ENCODE data around the gene RAB11FIP3.

DNA sequence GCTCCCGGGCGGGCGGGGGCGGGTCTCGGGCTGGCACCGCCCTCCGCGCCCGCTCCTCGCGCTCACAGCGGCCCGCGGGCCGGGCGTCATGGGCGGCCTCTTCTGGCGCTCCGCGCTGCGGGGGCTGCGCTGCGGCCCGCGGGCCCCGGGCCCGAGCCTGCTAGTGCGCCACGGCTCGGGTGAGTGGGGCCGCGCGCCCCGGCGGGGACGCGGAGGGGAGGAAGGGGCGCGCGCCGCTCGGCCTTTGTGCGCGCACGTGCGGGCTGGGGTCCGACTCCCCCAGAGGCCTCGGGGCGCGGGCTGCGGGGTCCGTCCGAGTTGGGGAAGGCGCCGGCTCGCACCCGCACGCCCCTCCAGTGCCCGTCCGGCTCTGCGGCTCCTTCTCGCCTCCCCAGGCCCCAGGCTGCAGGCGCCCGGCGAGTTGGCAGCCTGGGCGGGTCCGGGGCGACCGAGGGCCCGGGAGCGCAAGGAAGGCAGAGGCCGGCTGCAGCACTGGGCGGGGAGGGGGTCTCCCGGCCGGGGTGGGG is 28.3 kb upstream of the RAB11FIP3 start, which contains the start of gene NME4:
- TF ChIP-seq, protein P1, sequence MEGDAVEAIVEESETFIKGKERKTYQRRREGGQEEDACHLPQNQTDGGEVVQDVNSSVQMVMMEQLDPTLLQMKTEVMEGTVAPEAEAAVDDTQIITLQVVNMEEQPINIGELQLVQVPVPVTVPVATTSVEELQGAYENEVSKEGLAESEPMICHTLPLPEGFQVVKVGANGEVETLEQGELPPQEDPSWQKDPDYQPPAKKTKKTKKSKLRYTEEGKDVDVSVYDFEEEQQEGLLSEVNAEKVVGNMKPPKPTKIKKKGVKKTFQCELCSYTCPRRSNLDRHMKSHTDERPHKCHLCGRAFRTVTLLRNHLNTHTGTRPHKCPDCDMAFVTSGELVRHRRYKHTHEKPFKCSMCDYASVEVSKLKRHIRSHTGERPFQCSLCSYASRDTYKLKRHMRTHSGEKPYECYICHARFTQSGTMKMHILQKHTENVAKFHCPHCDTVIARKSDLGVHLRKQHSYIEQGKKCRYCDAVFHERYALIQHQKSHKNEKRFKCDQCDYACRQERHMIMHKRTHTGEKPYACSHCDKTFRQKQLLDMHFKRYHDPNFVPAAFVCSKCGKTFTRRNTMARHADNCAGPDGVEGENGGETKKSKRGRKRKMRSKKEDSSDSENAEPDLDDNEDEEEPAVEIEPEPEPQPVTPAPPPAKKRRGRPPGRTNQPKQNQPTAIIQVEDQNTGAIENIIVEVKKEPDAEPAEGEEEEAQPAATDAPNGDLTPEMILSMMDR (IDR thresholded peaks at IDR 0.05), result no peak
- TF ChIP-seq POLR2AphosphoS5 (IDR thresholded peaks at IDR 0.05) (no peak), POLR2A (IDR thresholded peaks at IDR 0.05) (no peak)

All from breast epithelium (tissue), 3 donors.